Epithelial cell of proximal tubule (primary cell): Measurements from ENCODE around the gene CDC27. TPM values are rescaled to one million over a fixed set of nuclear protein-coding genes. Genes with fewer than 3 reads are reported as not detected.
A peak's percentile ranks its signal among the peaks of the same experiment; 100 is the strongest.
"Not testable (repeated sequence)": the region's sequence is repeated elsewhere in the genome, so short reads cannot be mapped to it uniquely, and the experiment has no call there.

Source experiments
- DNase-seq: peaks from one replicate; pipeline ENCODE4 v3.0.0-alpha.2; 2011; ENCODE audit warnings: low read depth
- H3K4me3 ChIP-seq: 2 replicates; pipeline ENCODE4 v1.5.1; 2011; ENCODE audit warnings: low read depth, mild to moderate bottlenecking, low read length
- total RNA-seq: library from RNA; depleted of rRNA; stranded (reverse); fragments of >200 nt; gene quantifications from 2 replicates; pipeline ENCODE4 v1.2.3, GENCODE V29; 2015
- TF ChIP-seq, protein P1 (sequence below): conservative IDR thresholded peaks from 2 replicates; pipeline ENCODE4 v1.5.1; 2012; ENCODE audit warnings: low read depth, mild to moderate bottlenecking, low read length

The CDC27 gene
- total RNA-seq, 1 donor from 2014 or later, result 28.1 TPM

- H3K4me3 ChIP-seq, result no peak overlapping the region
- no peak for DNase-seq
- TF ChIP-seq, protein P1, sequence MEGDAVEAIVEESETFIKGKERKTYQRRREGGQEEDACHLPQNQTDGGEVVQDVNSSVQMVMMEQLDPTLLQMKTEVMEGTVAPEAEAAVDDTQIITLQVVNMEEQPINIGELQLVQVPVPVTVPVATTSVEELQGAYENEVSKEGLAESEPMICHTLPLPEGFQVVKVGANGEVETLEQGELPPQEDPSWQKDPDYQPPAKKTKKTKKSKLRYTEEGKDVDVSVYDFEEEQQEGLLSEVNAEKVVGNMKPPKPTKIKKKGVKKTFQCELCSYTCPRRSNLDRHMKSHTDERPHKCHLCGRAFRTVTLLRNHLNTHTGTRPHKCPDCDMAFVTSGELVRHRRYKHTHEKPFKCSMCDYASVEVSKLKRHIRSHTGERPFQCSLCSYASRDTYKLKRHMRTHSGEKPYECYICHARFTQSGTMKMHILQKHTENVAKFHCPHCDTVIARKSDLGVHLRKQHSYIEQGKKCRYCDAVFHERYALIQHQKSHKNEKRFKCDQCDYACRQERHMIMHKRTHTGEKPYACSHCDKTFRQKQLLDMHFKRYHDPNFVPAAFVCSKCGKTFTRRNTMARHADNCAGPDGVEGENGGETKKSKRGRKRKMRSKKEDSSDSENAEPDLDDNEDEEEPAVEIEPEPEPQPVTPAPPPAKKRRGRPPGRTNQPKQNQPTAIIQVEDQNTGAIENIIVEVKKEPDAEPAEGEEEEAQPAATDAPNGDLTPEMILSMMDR, result no peak
These were observed 68.5 kb downstream of the CDC27 start for GRCh38 chr17:47120521-47121095.

- TF ChIP-seq, protein P1, result no peak
- DNase-seq, result peak; percentile 27
- no peak overlapping the region for H3K4me3 ChIP-seq
These were observed 69.2 kb downstream of the CDC27 start for GRCh38 chr17:47119746-47120520.

- H3K4me3 ChIP-seq, result no peak overlapping the region
- DNase-seq, result no peak
- TF ChIP-seq, protein P1, result no peak
These were observed 71.7 kb downstream of the CDC27 start for GRCh38 chr17:47117386-47117785.

DNA sequence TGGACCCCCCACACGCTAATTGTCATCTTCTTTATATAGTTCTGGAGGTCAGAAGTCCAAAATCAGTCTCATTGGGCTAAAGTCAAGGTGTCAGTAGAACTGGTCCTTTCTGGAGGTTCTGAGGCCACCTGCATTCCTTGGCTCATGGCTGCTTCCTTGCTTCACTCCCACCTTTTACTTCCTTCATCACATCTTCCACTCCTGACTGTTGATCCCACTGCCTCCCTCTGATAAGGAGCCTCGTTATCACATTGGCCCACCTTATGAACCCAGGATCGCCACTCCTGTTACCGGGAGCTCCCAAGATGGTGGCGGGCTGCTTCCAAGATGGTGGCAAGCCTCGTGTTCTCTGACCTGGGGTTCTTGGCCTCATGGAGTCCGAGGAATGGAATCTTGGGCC, 83.0 kb downstream of the CDC27 start:
- TF ChIP-seq, protein P1, result no peak
- no peak for DNase-seq
- H3K4me3 ChIP-seq, result no peak overlapping the region

GRCh38 chr17:47105246-47105645, 83.8 kb downstream of the CDC27 start:
- DNase-seq, H3K4me3 ChIP-seq: not testable (repeated sequence)

DNA sequence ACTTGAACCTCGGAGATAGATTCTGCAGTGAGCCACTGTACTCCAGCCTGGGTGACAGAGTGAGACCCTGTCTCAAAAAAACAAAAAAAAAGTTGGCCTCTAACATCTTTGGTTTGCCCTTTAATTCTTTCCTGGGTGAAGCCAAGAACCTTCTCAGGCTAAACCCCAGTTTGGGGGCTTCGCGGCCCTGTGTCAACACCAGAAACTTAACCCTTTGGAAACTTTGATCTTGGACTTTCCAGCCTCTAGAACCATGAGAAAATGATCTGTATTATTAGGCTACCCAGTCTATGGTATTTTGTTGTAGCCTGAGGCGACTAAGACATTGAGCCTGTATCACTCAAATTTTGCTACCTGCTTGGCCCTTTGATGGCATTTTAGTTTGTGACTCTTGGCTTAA, 86.2 kb downstream of the CDC27 start:
- no peak overlapping the region for H3K4me3 ChIP-seq
- TF ChIP-seq, protein P1, result no peak
- no peak for DNase-seq

DNA sequence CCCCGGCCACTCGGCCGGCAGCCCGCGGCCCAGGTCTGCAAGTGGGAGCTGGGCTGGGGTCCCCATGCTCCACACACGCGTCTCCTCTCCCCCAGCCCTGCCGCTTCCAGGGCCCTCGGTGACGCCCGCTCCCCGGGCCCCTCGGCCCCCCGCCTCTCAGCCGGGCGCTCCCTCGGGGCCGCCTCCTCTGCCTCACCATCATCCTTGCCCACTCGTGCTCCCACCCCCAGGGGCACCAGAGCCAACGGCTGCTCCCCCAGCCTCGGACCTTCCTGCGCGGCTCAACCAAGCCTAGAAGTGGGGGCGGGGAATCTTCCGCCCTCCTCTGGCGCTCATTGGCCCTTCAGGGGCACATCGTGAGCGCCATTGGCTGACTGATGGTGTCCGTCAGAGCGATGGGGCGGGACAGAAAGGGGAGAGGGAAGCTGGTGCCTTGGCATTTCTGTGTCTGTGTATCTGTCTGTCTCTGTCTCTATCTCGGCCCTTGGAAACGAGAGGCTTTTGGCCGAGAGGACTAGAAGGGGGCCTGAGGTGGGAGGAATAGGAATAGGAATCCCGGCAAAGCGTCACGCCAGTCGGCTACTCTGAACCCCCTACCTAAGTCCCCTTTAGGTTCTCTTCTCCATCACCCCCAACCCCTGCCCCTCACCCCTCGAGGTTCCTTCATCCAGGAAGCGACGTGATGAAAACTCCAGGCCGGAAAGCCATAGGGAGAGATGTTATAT, 88.9 kb downstream of the CDC27 start:
- TF ChIP-seq, protein P1, result no peak
- peak; percentile 23 for DNase-seq
- peak overlapping the region; percentile 87 for H3K4me3 ChIP-seq
